CD4-positive, alpha-beta T cell treated with Interleukin-17A for 1 hour (primary cell): ENCODE measurements around the gene IQSEC2.

ENCODE experiments used
- DNase-seq: peaks from one replicate; pipeline ENCODE4 v3.0.0-alpha.2; 2020

Gene IQSEC2

GRCh38 chrX:53241558-53241957, 39.8 kb downstream of the IQSEC2 start:
- DNase-seq = no peak

- no peak for DNase-seq
Measured at GRCh38 chrX:53239474-53239873, 41.9 kb downstream of the IQSEC2 start.

GRCh38 chrX:53237056-53237455, 44.3 kb downstream of the IQSEC2 start:
- no peak for DNase-seq

- no peak for DNase-seq
Measured at GRCh38 chrX:53236025-53236679, 45.2 kb downstream of the IQSEC2 start.

GRCh38 chrX:53235566-53235965, 45.8 kb downstream of the IQSEC2 start:
- no peak for DNase-seq

- no peak for DNase-seq
Measured at GRCh38 chrX:53234484-53234883, 46.9 kb downstream of the IQSEC2 start.

GRCh38 chrX:53233536-53233935, 47.8 kb downstream of the IQSEC2 start:
- DNase-seq = no peak

- no peak for DNase-seq
Measured at GRCh38 chrX:53230116-53230515, 51.3 kb downstream of the IQSEC2 start.

GRCh38 chrX:53227224-53227765, 54.1 kb downstream of the IQSEC2 start:
- DNase-seq = no peak

- DNase-seq = peak; percentile 91
Measured at GRCh38 chrX:53224860-53225797, 56.3 kb downstream of the IQSEC2 start, which contains the start of gene KDM5C. TSS of gene KDM5C (minus strand) at chrX:53225207. CDS start at chrX:53224889, 318 bp downstream.

- peak; percentile 51 for DNase-seq
Measured at GRCh38 chrX:53223955-53224859, 57.2 kb downstream of the IQSEC2 start.

GRCh38 chrX:53223068-53223693, 58.2 kb downstream of the IQSEC2 start:
- DNase-seq = no peak
